HG03135 (cell line): ENCODE measurements around the gene CD151.
A peak's percentile ranks its signal among the peaks of the same experiment; 100 is the strongest.

Experiments used
- ATAC-seq: cut with Tn5 transposase; IDR thresholded peaks from one replicate; pipeline ENCODE4 v1.9.1; 2021; ENCODE audit warnings: mild to moderate bottlenecking, moderate library complexity; ENCODE audit not compliant: unreplicated experiment

CD151 gene

GRCh38 chr11:841981-842369 lies 9.2 kb downstream of the CD151 start:
- peak; percentile 22 for ATAC-seq

GRCh38 chr11:842370-843002 lies 9.7 kb downstream of the CD151 start, which contains the start of the genes POLR2L and TSPAN4:
Gene POLR2L (minus strand): TSS chr11:842529. CDS start chr11:842508, 21 bp downstream.
Gene TSPAN4 (plus strand): TSS chr11:842852. CDS start chr11:850305, 7,453 bp downstream.
- ATAC-seq, result peak; percentile 57

GRCh38 chr11:843086-843734 lies 10.5 kb downstream of the CD151 start:
- ATAC-seq, result peak; percentile 1

- no peak for ATAC-seq
These were observed 11.3 kb downstream of the CD151 start for GRCh38 chr11:843818-844692.

- no peak for ATAC-seq
These were observed 12.2 kb downstream of the CD151 start for GRCh38 chr11:844693-845644.

- ATAC-seq, result no peak
These were observed 13.2 kb downstream of the CD151 start for GRCh38 chr11:845872-846495.

- ATAC-seq, result no peak
These were observed 13.8 kb downstream of the CD151 start for GRCh38 chr11:846496-847098.

GRCh38 chr11:847876-848275 lies 15.1 kb downstream of the CD151 start:
- no peak for ATAC-seq

GRCh38 chr11:848380-848931 lies 15.7 kb downstream of the CD151 start:
- no peak for ATAC-seq

GRCh38 chr11:849104-849824 lies 16.5 kb downstream of the CD151 start:
- no peak for ATAC-seq

- ATAC-seq, result no peak
These were observed 17.4 kb downstream of the CD151 start for GRCh38 chr11:849951-850774.

- ATAC-seq, result no peak
These were observed 18.3 kb downstream of the CD151 start for GRCh38 chr11:850775-851763.

- ATAC-seq, result no peak
These were observed 20.0 kb downstream of the CD151 start for GRCh38 chr11:852762-853161.

GRCh38 chr11:853682-854448 lies 21.1 kb downstream of the CD151 start:
- no peak for ATAC-seq

GRCh38 chr11:854601-855329 lies 22.0 kb downstream of the CD151 start:
- no peak for ATAC-seq
